H1 (cell line): ENCODE results near the gene FFAR2.

Source experiments
- BRCA1 ChIP-seq: IDR thresholded peaks from 2 replicates; pipeline ENCODE4 v1.6.1; 2012; ENCODE audit warnings: low read depth, low read length, improper control_type of control experiment
- E2F6 ChIP-seq: IDR thresholded peaks from 2 replicates; pipeline ENCODE4 v1.6.1; 2012; ENCODE audit warnings: inconsistent platforms
- EP300 ChIP-seq, 2 experiments: IDR thresholded peaks; 1 replicate in 1 of 2; 2 replicates in 1 of 2; pipeline ENCODE4 v1.6.1; 2011 to 2012; ENCODE audit warnings: low read depth in 2 of 2, low read length in 2 of 2, mild to moderate bottlenecking in 2 of 2, borderline replicate concordance in 1 of 2, inconsistent platforms in 1 of 2, moderate library complexity in 1 of 2
- EZH2 ChIP-seq: fragments of 200-600 bp; sonication (generic); IDR thresholded peaks from 2 replicates; pipeline ENCODE4 v1.7.1; 2012; ENCODE audit warnings: low read depth, mild to moderate bottlenecking, moderate library complexity, low read length, inconsistent platforms; ENCODE audit not compliant: severe bottlenecking
- GABPA ChIP-seq: IDR thresholded peaks from 2 replicates; pipeline ENCODE4 v1.6.1; 2011; ENCODE audit warnings: mild to moderate bottlenecking, low read length, moderate library complexity, borderline replicate concordance; ENCODE audit not compliant: insufficient read depth
- MAFK ChIP-seq: IDR thresholded peaks from 2 replicates; pipeline ENCODE4 v1.6.1; 2012; ENCODE audit warnings: low read depth, mild to moderate bottlenecking, improper control_type of control experiment, low read length
- POLR2A ChIP-seq, 2 experiments: IDR thresholded peaks; 1 replicate in 1 of 2; 2 replicates in 1 of 2; pipeline ENCODE4 v1.6.1; 2011; ENCODE audit warnings: low read depth in 2 of 2, low read length in 2 of 2, mild to moderate bottlenecking in 2 of 2; ENCODE audit errors: control extremely low read depth in 1 of 2
- POLR2AphosphoS5 ChIP-seq: IDR thresholded peaks from 2 replicates; pipeline ENCODE4 v1.6.1; 2011; ENCODE audit warnings: low read depth, low read length
- SAP30 ChIP-seq: fragments of 300-600 bp; sonication (generic); IDR thresholded peaks from 2 replicates; pipeline ENCODE4 v1.7.1; 2012; ENCODE audit warnings: low read length, moderate library complexity, mild to moderate bottlenecking, inconsistent platforms; ENCODE audit not compliant: insufficient read depth, insufficient replicate concordance
- SP1 ChIP-seq: IDR thresholded peaks from 2 replicates; pipeline ENCODE4 v1.6.1; 2011; ENCODE audit warnings: low read depth, low read length
- YY1 ChIP-seq: IDR thresholded peaks from 2 replicates; pipeline ENCODE4 v1.6.1; 2011; ENCODE audit warnings: low read depth, mild to moderate bottlenecking, low read length
- TF ChIP-seq, protein P1 (sequence below), 3 experiments: IDR thresholded peaks; 1 replicate in 2 of 3; 2 replicates in 1 of 3; pipeline versions ENCODE4 v1.5.1 to v1.6.1; 2011; ENCODE audit warnings: low read length in 3 of 3, mild to moderate bottlenecking in 3 of 3, inconsistent platforms in 2 of 3, low read depth in 1 of 3, moderate library complexity in 1 of 3; ENCODE audit not compliant: insufficient read depth in 1 of 3; ENCODE audit errors: control extremely low read depth in 1 of 3

DNA sequence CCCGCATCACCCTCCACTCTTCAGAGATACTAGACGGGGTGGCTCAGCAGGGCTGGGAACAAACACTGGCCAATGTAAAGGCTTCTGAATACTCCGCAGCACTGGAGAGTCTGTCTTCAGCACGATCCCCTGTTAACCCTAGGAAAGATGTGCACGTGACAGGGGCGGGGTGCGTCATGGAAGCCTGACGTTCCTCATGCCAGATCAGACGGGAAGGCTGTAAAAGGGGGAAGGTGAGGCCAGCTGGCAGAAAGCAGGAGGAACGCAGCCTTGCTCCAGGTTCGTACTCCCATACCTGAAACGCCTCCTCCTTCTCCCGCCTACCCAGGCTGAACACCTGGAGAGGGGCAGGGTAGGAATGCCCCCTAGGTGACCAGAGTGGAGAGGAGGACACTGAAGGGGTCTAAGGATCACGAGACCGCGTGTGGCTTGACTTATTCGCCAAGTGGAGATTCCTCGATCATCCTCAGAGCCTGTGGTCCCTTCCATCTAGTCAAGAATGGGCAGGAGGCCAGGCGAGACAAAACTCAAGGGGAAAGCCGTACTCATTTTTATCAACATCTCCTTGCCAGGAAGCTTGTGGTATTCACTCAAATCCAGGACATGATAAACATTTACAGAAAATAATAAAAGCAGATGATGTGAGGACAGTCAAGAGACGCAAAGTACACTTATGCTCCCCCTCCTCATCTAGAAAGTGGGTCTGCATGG, 18.2 kb upstream of the FFAR2 start:
- TF ChIP-seq, protein P1, sequence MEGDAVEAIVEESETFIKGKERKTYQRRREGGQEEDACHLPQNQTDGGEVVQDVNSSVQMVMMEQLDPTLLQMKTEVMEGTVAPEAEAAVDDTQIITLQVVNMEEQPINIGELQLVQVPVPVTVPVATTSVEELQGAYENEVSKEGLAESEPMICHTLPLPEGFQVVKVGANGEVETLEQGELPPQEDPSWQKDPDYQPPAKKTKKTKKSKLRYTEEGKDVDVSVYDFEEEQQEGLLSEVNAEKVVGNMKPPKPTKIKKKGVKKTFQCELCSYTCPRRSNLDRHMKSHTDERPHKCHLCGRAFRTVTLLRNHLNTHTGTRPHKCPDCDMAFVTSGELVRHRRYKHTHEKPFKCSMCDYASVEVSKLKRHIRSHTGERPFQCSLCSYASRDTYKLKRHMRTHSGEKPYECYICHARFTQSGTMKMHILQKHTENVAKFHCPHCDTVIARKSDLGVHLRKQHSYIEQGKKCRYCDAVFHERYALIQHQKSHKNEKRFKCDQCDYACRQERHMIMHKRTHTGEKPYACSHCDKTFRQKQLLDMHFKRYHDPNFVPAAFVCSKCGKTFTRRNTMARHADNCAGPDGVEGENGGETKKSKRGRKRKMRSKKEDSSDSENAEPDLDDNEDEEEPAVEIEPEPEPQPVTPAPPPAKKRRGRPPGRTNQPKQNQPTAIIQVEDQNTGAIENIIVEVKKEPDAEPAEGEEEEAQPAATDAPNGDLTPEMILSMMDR (IDR thresholded peaks at IDR 0.05; ENCODE audit: control extremely low read depth in 1 of 3, insufficient read depth in 1 of 3, low read depth in 1 of 3, low read length in 3 of 3), result no peak
- TF ChIP-seq SP1 (no peak), MAFK (no peak), BRCA1 (no peak), EP300 (IDR thresholded peaks at IDR 0.05; ENCODE audit: borderline replicate concordance in 1 of 2, low read depth in 2 of 2, low read length in 2 of 2) (no peak), EZH2 (no peak), POLR2AphosphoS5 (no peak), E2F6 (no peak), GABPA (no peak), YY1 (no peak), SAP30 (no peak), POLR2A (IDR thresholded peaks at IDR 0.05; ENCODE audit: control extremely low read depth in 1 of 2, low read depth in 2 of 2, low read length in 2 of 2) (no peak)
